Tongue (tissue), 2 donors: ENCODE measurements around the gene SLC25A30. TPM values are rescaled to one million over a fixed set of nuclear protein-coding genes. Genes with fewer than 3 reads are reported as not detected.
"Not testable (repeated sequence)": the region's sequence is repeated elsewhere in the genome, so short reads cannot be mapped to it uniquely, and the experiment has no call there.

Experiments
- DNase-seq: peaks from one replicate; pipeline ENCODE4 v3.0.0-alpha.2; 2015
- total RNA-seq: library from RNA; depleted of rRNA; stranded (reverse); fragments of >200 nt; gene quantifications from one replicate; pipeline ENCODE4 v1.2.3, GENCODE V29; 2014

Gene SLC25A30
- total RNA-seq, 1 donor from 2014 or later: 22.2 TPM

GRCh38 chr13:45432737-45433380 is 14.7 kb upstream of the SLC25A30 start:
- DNase-seq: no peak

DNA sequence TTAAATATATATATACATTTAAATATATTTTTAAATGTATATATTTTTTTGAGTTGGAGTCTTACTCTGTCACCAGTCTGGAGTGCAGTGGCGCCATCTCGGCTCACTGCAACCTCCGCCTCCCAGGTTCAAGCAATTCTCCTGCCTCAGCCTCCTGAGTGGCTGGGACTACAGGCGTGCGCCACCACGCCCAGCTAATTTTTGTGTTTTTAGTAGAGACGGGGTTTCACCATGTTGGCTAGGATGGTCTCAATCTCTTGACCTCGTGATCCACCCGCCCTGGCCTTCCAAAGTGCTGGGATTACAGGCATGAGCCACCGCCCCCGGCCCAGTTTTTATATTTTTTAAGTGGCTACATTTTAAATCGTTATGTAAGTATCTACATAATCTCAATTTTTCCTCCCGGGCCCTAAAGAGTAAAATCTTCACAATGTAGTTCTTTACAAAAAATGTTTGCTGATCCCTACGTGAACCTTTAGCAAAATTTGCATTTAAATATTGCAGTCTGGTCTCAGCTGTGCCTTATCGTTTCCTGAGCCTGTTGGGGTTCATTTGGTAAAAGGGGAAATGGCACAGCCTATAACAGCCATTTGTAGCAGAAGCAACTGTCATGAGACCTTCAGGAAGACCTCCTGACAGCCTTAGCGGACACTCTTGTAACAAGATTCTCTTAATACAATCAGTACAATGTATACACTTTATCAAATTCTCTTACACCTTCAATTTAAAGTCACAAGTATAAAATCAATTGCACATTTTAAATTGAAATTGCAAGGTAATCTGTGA is 8.1 kb upstream of the SLC25A30 start:
- not testable (repeated sequence) for DNase-seq

GRCh38 chr13:45422731-45423292 is 4.6 kb upstream of the SLC25A30 start:
- DNase-seq: no peak

GRCh38 chr13:45419945-45420344 is 1.8 kb upstream of the SLC25A30 start:
- no peak for DNase-seq

DNA sequence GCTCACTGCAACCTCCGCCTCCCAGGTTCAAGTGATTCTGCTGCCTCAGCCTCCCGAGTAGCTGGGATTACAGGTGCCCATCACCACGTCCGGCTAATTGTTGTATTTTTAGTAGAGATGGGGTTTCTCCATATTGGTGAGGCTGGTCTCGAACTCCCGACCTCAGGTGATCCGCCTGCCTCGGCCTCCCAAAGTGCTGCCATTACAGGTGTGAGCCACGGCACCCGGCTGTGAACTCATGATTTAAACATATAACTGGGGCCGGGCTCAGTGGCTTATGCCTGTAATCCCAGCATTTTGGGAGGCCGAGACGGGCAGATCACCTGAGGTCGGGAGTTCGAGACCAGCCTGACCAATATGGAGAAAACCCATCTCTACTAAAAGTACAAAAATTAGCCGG is 1.2 kb upstream of the SLC25A30 start:
- DNase-seq: not testable (repeated sequence)

DNA sequence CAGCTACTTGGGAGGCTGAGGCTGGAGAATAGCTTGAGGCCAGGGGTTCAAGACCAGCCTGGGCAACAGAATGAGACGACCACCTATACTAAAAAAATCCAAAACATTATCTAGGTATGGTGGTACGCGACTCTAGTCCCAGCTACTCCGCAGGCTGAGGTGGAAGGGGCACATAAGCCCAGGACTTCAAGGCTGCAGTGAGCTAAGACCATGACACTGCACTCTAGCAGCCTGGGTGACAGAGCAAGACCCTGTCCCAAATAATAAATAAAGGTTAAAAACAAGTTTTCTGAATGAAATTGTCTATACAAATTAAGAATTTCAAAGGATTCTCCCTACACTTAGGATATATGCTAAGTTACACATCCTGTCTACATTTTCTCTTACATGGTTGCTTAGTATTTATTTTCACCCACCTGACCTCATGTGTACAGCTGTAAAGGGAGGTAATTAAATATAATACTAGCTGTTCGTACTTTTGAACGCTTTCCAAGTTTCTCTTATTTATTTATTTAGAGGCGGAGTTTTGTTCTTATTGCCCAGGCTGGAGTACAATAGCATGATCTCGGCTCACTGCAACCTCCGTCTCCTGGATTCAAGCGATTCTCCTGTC is 1.6 kb downstream of the SLC25A30 start:
- DNase-seq: no peak

DNA sequence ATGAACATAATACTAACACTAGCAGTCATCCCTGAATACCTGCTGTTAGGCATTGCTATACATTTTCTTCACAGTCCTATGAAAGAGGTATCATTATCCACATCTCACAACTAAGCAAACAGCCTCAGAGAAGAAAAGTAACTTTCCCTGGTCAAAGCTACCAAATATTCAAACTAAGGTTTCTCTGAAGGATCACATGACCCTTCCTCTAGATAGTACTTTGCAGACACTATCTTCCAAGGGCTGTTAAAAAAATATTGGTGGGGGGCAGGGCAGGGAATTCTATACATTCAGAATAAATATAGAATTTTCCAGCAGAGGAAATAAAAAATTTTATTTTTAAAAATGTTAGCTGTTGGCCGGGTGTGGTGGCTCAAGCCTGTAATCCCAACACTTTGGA is 3.1 kb downstream of the SLC25A30 start:
- DNase-seq: no peak

DNA sequence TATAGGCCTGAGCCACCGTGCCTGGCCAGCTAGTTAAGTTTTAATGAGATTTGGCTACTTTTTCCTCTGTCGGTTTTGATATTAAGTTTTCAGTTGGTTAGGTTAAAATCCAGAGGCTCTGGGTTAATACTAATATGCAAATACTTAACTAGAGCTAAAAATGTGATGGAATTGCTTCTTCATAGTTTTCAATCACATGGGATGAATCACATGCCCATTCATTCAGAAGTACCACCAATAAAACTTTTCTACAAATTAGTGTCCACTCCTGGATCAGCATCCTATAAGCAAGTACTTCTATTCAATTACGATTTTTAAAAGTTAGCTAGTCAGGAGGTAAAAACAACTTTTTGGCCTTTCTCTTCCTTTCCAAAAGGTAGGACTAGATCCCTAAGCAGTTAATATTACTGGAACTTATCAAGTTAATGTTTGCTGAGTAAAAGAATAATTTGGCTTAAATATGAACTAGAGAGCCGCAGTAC is 4.3 kb downstream of the SLC25A30 start:
- no peak for DNase-seq

DNA sequence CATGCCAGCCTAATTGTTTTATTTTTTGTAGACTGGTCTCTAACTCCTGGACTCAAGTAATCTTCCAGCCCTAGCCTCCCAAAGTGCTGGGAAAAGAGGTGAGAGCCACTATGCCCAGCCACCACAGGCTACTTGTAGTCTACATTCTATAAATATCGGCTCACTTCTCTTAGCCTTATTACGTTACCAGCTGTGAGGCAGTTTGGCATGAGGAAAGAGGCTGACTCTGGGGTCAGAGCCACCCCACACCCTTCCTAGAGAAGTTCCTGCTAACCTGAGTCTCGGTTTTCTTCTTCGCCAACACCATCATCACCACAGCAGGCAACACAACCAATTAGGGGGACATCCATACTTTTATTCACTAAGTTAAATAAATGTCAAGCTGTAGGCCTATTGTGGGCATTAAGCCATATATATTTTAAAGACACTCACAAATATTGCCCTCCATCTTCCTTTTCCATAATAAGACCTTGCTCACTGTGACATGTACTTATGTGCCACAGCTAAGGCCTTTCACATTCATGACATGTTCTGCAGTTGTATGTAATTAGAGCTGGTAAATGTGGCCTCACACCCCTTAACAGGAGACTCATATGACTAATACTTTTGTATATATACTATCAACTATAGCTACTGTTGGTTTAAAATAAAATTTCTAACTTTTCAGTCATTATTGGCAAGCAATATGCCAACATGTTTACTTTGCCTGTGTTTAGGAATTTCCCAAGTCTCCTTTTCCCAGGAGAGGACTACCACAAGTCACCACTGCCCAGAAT is 5.7 kb downstream of the SLC25A30 start:
- no peak for DNase-seq

DNA sequence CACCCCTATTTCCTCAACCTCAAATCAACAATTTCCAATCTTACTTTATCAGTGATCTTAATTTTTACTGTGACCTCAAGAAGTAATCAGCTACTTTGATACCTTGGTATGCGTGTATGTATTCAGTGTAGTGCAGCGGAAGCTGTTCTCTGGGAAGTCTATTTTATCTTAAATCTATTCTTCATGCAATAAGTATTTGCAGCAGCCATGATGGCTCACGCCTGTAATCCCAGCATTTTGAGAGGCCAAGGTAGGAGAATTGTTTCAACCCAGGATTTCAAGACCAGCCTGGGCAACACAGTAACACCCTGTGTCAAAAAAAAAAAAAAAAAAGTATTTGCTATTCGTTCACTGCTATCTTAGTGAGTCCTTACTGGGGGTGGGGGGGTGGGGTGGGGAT is 6.5 kb downstream of the SLC25A30 start:
- no peak for DNase-seq

GRCh38 chr13:45411221-45411620 is 7.0 kb downstream of the SLC25A30 start:
- no peak for DNase-seq

GRCh38 chr13:45410466-45410865 is 7.7 kb downstream of the SLC25A30 start:
- no peak for DNase-seq

- DNase-seq: no peak
These were observed 8.2 kb downstream of the SLC25A30 start for GRCh38 chr13:45410001-45410400.

DNA sequence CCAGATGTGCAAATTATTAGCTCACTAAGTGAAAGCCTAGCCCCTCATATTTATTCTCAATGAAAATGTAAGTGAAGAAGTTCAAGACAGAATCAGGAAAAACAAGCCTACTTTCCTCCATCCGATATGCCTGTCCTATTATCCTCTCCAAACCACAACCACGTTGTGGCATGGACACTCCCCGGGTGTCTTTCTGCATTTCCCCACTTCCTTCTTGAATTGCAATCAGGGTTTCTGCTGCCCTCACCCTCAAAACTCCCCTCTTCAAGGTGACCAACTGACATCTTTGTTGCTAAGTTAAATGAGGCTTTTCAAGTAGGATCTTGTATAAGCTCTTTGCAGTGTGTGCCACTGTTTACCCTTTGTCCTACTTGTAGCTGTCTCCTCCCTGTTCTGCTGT is 11.8 kb downstream of the SLC25A30 start:
- DNase-seq: no peak

GRCh38 chr13:45403081-45403480 is 15.1 kb downstream of the SLC25A30 start:
- DNase-seq: no peak

DNA sequence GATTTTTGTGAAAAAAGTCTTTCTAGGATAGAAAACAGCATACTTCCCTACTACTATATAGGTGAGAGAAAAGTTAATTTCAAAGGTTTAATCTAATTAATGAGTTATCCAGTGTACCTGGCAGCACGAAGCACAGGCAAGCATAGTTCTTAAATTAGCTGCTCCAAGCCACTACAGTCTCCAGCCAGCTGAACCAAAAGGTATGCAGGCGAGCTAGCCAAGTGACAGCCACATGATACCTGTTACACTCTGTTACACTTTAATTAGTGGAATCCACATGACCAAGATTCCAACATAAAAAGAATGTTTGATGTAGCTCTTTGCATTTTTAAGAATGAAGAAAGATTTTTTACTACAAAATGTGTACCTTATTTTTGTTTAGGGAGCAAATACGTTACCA is 15.5 kb downstream of the SLC25A30 start:
- no peak for DNase-seq

- DNase-seq: no peak
These were observed 16.9 kb downstream of the SLC25A30 start for GRCh38 chr13:45401314-45401713.

- no peak for DNase-seq
These were observed 19.3 kb downstream of the SLC25A30 start for GRCh38 chr13:45398877-45399276.

DNA sequence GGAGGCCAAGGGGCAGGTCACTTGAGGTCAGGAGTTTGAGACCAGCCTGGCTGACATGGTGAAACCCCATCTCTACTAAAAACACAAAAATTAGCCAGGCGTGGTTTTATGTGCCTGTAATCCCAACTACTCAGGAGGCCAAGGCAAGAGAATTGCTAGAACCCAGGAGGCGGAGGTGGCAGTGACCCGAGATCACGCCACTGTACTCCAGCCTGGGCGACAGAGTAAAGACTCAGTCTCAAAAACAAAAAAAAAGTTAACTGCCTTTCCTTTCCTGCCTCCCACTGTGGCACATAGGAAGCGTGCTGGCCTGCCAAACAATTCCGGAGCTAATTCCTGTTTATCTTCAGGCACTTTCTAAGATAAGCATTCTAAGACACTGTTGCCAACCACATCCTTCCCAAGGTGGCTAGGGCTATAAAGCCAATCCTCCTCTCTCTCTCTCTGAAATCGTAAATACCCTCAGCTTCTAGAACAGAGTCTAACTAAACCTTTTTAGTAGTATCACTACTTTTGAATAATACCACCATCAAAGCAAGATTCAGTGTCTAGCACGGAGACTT is 21.6 kb downstream of the SLC25A30 start:
- no peak for DNase-seq

DNA sequence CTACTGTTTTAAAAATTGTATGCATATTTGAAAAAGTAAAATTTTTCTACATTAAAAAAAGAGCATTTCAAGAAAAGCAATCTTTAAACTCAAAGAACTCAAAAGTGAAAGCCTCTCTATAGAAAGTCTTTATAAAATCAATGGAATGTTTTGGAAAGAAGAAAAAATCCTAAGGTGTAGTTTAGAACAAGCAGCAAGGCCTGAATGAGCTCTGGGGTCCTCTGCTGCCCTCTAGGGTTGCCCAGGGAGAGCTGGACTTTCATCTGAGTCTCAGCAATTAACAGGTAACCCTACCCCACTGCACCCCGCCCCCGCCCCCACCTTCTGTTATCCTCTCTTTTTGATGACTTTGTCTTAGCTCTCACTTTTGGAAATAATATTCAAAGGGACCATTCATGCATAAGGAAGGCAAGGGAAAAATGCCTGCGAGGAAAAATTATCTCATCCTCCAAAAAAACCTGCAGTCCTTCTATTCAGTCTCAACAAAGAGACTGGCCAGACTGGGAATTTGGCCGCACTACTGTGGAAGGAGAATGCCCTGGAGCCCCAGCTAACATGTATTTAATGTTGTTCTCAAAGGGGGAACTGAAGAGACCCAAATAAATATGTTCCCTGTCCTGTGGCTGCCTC is 24.1 kb downstream of the SLC25A30 start:
- DNase-seq: peak; percentile 64

DNA sequence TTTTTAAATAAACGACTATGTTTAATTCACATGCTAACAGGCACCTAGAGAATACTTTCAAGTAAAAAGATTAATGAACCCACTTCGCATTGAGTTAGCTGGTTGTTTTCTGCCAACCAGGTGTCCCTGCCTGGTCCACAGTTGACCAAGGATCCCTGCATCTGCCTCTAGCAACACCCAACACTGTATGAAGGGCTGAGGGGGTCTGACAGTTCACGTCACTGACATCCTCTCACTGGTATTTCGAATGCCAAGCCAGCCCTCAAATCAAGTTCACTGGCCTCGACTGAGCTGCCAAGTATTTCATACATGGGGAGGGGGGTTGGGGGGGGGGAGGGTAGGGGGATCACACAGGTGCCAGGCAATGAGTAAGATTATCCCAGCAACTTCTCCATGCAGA is 25.4 kb downstream of the SLC25A30 start:
- peak; percentile 49 for DNase-seq
